ENCODE results near the gene IQCE.

GRCh38 chr7:2601065-2601464 lies 42.3 kb downstream of the IQCE start:
- no peak for TF ChIP-seq CTCF (IDR thresholded peaks at IDR 0.05 in 2 of 3, conservative IDR thresholded peaks at IDR 0.05 in 1 of 3; ENCODE audit: borderline replicate concordance in 1 of 3, insufficient read depth in 1 of 3, low read depth in 2 of 3, low read length in 2 of 3)
- TF ChIP-seq EZH2 (IDR thresholded peaks at IDR 0.05), result no peak
- no peak for TF ChIP-seq POLR2AphosphoS5 (IDR thresholded peaks at IDR 0.05; ENCODE audit: low read depth, low read length)
- TF ChIP-seq YY1 (IDR thresholded peaks at IDR 0.05; ENCODE audit: extremely low read depth, insufficient replicate concordance, low read depth, low read length), result no peak
- TF ChIP-seq, protein P1, sequence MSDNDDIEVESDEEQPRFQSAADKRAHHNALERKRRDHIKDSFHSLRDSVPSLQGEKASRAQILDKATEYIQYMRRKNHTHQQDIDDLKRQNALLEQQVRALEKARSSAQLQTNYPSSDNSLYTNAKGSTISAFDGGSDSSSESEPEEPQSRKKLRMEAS (IDR thresholded peaks at IDR 0.05), result no peak
